ENCODE results near the gene ARMC5.
"Not testable (repeated sequence)": the region's sequence is repeated elsewhere in the genome, so short reads cannot be mapped to it uniquely, and the experiment has no call there.

The ARMC5 gene

DNA sequence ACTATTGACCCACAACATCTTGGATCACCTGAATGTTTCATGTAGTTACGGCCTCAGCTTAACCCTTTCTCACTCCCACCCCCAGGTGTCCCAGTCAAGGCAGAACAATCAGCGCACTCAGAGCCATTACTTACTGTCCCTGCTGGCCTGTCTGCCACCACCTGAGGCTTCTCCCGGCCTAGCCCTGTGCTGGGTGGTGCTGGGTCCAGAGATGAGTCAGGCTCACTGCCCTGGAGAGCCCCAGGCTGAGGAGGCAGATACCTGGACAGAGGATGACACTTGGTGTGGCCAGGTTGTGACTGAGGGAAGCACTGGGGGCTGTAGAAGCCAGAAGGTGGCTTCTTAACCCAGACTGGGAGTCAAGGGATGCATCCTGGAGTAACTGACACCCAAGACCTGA, 19.7 kb downstream of the ARMC5 start:
- H3K36me3 ChIP-seq (ENCODE audit: control insufficient read depth, insufficient read depth, low read length): peaks cover 7% of the 10 kb centered on the region
- H3K4me3 ChIP-seq (ENCODE audit: low read length): no peak overlapping the region
- no peaks in the 10 kb centered on the region for H3K27me3 ChIP-seq (ENCODE audit: control insufficient read depth, insufficient read depth, low read length)
- peaks cover 9% of the 10 kb centered on the region for H3K4me1 ChIP-seq (ENCODE audit: control insufficient read depth, insufficient read depth, low read length)
- H3K27ac ChIP-seq (ENCODE audit: low read depth, low read length): no peak overlapping the region
- no peak overlapping the region for H3K9ac ChIP-seq (ENCODE audit: low read length)

DNA sequence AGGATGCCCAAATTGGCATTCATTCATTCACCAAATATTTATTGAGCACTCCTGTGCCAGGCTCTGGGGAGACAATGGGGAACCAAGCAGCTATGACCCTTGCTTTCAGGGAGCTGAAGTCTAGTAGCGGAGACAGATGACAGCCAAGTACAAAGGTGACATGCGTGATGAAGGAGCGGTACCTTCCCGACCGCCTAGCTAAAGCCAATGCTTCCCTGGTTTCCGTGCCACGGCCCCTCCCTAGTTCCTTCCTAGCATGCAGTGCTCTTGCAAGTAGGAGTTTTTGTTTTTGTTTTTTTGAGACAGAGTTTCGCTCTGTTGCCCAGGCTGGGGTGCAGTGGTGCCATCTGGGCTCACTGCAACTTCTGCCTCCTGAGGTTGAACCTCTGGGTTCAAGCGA, 20.4 kb downstream of the ARMC5 start:
- no peak overlapping the region for H3K27ac ChIP-seq (ENCODE audit: low read depth, low read length)
- peaks cover 4% of the 10 kb centered on the region for H3K36me3 ChIP-seq (ENCODE audit: control insufficient read depth, insufficient read depth, low read length)
- H3K9ac ChIP-seq (ENCODE audit: low read length): no peak overlapping the region
- H3K27me3 ChIP-seq (ENCODE audit: control insufficient read depth, insufficient read depth, low read length): no peaks in the 10 kb centered on the region
- H3K4me3 ChIP-seq (ENCODE audit: low read length): no peak overlapping the region
- peaks cover 8% of the 10 kb centered on the region for H3K4me1 ChIP-seq (ENCODE audit: control insufficient read depth, insufficient read depth, low read length)

DNA sequence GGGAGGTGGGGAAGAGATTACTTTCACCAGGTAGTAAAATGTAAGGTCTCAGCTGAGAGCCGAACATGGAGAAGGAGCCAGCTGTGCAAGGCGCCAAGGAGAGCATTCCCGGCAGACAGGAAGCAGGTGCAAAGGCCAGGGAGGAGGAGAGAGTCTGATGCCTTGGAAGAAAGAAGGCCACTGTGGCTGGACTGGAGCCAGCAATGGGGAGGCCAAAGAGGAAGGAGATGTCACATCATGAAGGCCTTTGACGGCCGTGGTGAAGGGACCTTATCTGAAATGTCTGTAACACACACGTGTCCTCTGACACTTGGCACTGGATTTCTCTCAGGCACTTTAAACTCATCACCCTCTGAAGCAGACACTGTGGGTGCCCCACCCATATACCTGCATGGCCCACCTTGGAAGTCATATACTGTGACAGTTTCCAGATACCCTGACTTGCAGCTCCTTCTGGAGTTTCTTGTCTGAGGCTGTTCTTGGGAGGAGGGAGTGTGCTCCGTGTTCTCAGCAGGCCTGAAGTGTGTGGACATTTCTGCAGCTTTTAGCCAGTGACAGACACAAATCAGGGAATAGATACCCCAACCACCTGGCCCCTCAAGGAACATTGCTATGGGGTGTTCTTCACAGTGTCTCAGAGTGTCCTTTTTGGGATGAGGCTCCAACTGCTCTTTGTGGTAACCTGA, 21.7 kb downstream of the ARMC5 start:
- H3K27ac ChIP-seq (ENCODE audit: low read depth, low read length): no peak overlapping the region
- H3K27me3 ChIP-seq (ENCODE audit: control insufficient read depth, insufficient read depth, low read length): peaks cover 2% of the 10 kb centered on the region
- H3K36me3 ChIP-seq (ENCODE audit: control insufficient read depth, insufficient read depth, low read length): no peaks in the 10 kb centered on the region
- no peak overlapping the region for H3K4me3 ChIP-seq (ENCODE audit: low read length)
- H3K4me1 ChIP-seq (ENCODE audit: control insufficient read depth, insufficient read depth, low read length): peaks cover 3% of the 10 kb centered on the region
- no peak overlapping the region for H3K9ac ChIP-seq (ENCODE audit: low read length)

DNA sequence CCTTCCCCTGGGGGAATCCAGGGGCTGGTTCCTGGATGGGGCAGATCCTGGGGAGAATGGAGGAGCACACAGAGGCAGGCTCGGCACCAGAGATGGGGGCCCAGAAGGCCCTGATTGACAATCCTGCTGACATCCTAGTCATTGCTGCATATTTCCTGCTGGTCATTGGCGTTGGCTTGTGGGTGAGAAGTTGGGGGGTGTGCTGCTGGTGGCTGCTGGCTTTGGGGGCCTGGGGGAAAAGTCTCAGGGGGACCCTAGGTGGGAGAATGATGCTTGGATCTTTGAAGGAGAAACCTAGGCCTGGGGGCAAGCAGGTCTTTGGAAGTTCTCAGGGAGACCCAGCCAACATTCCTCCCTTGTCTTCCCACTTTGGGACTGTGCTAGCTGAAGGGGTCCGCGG, 23.8 kb downstream of the ARMC5 start, which contains the start of gene SLC5A2:
Gene SLC5A2 (plus strand): TSS at position 43 of the 400 bp plus-strand sequence. CDS start 14 bp downstream, at position 57.
- Histone ChIP-seq H3K4me3 (ENCODE audit: low read length) (no peak within 1 kb of the TSS), H3K36me3 (ENCODE audit: control insufficient read depth, insufficient read depth, low read length) (no peaks in the 10 kb centered on the region), H3K4me1 (ENCODE audit: control insufficient read depth, insufficient read depth, low read length) (peaks cover 1% of the 10 kb centered on the region), H3K27me3 (ENCODE audit: control insufficient read depth, insufficient read depth, low read length) (peaks cover 2% of the 10 kb centered on the region), H3K9ac (ENCODE audit: low read length) (no peak within 1 kb of the TSS), H3K27ac (ENCODE audit: low read depth, low read length) (no peak within 1 kb of the TSS)

DNA sequence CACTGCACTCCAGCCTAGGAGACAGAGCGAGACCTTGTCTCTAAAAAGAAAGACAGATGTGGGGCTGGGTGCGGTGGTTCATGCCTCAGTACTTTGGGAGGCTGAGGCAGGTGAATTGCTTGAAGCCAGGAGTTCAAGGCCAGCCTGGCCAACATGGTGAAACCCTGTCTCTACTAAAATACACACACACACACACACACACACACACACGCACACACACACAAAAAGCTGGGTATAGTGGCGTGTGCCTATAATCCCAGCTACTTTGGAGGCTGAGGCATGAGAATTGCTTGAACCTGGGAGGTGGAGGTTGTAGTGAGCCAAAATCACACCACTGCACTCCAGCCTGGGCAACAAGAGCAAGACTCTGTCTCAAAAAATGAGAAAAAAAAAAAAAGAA, 24.7 kb downstream of the ARMC5 start:
- H3K27ac ChIP-seq (ENCODE audit: low read depth, low read length); H3K4me3 ChIP-seq (ENCODE audit: low read length); H3K4me1 ChIP-seq (ENCODE audit: control insufficient read depth, insufficient read depth, low read length); H3K27me3 ChIP-seq (ENCODE audit: control insufficient read depth, insufficient read depth, low read length); H3K36me3 ChIP-seq (ENCODE audit: control insufficient read depth, insufficient read depth, low read length); H3K9ac ChIP-seq (ENCODE audit: low read length): not testable (repeated sequence)

DNA sequence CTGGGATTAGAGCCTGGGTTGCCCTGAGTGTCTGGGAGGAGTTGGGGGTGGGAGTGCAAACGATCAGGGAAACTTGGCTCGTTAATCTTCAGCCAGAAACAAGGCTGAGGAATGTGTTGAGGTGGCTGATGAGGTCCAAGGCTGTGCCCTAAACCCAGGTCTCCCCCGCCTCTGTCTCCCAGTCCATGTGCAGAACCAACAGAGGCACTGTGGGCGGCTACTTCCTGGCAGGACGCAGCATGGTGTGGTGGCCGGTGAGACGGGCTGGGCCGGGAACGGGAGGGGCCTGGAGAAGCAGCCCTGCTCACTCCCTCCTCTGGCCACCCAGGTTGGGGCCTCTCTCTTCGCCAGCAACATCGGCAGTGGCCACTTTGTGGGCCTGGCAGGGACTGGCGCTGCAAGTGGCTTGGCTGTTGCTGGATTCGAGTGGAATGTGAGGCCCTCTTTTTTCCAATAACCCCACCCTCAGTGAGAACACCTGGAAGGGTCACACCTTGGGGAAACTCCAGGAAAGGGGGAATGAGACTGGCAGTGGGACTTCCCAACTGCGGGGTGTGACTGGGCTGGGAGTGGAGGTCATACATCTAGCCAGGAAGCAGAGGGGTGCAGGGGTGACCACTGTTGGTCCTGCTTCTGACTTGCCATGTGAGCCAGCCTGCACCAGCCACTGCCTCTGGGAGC, 25.3 kb downstream of the ARMC5 start:
- H3K36me3 ChIP-seq (ENCODE audit: control insufficient read depth, insufficient read depth, low read length): no peaks in the 10 kb centered on the region
- H3K27me3 ChIP-seq (ENCODE audit: control insufficient read depth, insufficient read depth, low read length): peaks cover 2% of the 10 kb centered on the region
- no peak overlapping the region for H3K4me3 ChIP-seq (ENCODE audit: low read length)
- H3K27ac ChIP-seq (ENCODE audit: low read depth, low read length): no peak overlapping the region
- H3K4me1 ChIP-seq (ENCODE audit: control insufficient read depth, insufficient read depth, low read length): peaks cover 5% of the 10 kb centered on the region
- no peak overlapping the region for H3K9ac ChIP-seq (ENCODE audit: low read length)

DNA sequence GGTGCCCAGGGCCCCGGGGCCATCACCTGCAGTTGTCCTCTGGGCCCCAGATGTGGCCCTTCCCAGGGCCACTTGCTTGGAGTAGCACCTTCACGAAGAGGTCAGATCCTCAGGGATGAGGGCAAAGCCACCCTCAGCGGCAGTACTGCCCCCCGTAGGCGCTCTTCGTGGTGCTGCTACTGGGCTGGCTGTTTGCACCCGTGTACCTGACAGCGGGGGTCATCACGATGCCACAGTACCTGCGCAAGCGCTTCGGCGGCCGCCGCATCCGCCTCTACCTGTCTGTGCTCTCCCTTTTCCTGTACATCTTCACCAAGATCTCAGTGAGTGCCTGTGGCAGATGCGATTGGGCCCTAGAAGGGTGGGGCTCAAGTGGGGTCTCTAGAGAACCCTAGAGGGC, 26.3 kb downstream of the ARMC5 start:
- Histone ChIP-seq H3K27me3 (ENCODE audit: control insufficient read depth, insufficient read depth, low read length) (peaks cover 2% of the 10 kb centered on the region), H3K27ac (ENCODE audit: low read depth, low read length) (no peak overlapping the region)

DNA sequence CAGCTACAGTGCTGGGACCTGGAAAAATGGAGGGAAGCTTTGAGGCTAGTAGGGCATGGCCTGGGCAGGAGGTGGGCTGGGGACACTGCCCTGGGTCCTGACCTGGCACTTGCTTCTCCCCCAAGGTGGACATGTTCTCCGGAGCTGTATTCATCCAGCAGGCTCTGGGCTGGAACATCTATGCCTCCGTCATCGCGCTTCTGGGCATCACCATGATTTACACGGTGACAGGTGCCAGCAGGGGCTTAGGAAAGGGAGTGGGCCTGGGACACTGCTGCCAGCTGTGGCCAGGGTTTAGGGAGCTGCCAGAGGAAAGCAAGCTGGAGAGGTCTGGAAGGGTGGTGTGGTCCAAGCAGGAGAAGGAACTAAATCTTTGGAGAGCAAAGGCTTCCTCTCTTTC, 26.7 kb downstream of the ARMC5 start:
- no peaks in the 10 kb centered on the region for H3K36me3 ChIP-seq (ENCODE audit: control insufficient read depth, insufficient read depth, low read length)
- H3K27me3 ChIP-seq (ENCODE audit: control insufficient read depth, insufficient read depth, low read length): peaks cover 2% of the 10 kb centered on the region
- peaks cover 5% of the 10 kb centered on the region for H3K4me1 ChIP-seq (ENCODE audit: control insufficient read depth, insufficient read depth, low read length)
- no peak overlapping the region for H3K4me3 ChIP-seq (ENCODE audit: low read length)
- H3K27ac ChIP-seq (ENCODE audit: low read depth, low read length): no peak overlapping the region
- H3K9ac ChIP-seq (ENCODE audit: low read length): no peak overlapping the region

More for the DNA sequence above, 26.3 kb downstream of the ARMC5 start:
- Histone ChIP-seq H3K36me3 (ENCODE audit: control insufficient read depth, insufficient read depth, low read length) (no peaks in the 10 kb centered on the region), H3K4me1 (ENCODE audit: control insufficient read depth, insufficient read depth, low read length) (peaks cover 5% of the 10 kb centered on the region), H3K9ac (ENCODE audit: low read length) (no peak overlapping the region), H3K4me3 (ENCODE audit: low read length) (no peak overlapping the region)

DNA sequence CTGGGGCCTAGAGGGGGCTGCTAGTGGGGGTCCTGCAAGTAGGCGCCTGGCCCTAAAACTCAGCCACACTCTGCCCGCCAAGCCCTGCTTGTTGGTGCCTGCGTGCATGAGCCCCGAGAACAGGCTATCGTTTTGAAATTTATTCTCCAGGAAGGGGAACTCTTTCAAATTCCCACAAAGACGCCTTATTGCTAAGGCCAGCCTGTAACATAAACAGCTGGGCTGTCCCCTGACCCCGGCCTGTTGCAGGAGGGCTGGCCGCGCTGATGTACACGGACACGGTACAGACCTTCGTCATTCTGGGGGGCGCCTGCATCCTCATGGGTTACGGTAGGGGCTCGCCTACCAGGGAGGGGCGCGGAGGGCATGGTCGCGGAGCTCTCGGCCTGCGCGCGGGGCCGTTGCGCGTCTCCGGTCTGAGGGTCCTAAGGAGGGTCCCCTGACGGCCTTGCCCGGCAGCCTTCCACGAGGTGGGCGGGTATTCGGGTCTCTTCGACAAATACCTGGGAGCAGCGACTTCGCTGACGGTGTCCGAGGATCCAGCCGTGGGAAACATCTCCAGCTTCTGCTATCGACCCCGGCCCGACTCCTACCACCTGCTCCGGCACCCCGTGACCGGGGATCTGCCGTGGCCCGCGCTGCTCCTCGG, 27.9 kb downstream of the ARMC5 start:
- Histone ChIP-seq H3K27ac (ENCODE audit: low read depth, low read length) (no peak overlapping the region), H3K27me3 (ENCODE audit: control insufficient read depth, insufficient read depth, low read length) (peaks cover 2% of the 10 kb centered on the region)

DNA sequence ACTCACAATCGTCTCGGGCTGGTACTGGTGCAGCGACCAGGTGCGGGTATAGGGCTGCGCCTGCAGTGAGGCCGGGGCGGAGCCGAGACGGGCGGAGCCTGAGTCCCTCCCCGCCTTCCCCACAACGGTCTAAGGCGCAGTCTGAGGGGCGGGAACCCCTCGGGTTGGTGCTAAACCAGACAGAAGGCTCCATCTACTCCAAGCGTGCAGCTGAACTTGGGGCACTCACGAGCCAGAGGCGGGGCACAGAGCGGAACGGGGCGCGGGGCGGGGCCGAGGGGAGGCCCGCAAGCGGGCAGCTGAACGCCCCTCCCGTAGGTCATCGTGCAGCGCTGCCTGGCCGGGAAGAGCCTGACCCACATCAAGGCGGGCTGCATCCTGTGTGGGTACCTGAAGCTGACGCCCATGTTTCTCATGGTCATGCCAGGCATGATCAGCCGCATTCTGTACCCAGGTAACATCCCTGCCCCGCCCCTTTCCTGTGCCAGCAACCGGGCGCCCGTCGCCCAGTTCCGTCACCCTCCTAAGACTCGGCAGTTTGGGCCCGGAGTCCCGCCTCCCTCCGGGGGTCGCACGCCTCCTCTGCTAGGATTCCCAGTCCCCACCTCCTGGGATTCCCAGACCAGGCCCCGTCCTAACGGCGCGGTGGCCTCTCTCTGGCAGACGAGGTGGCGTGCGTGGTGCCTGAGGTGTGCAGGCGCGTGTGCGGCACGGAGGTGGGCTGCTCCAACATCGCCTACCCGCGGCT, 28.6 kb downstream of the ARMC5 start:
- peaks cover 2% of the 10 kb centered on the region for H3K36me3 ChIP-seq (ENCODE audit: control insufficient read depth, insufficient read depth, low read length)
- H3K27me3 ChIP-seq (ENCODE audit: control insufficient read depth, insufficient read depth, low read length): peaks cover 2% of the 10 kb centered on the region
- peaks cover 5% of the 10 kb centered on the region for H3K4me1 ChIP-seq (ENCODE audit: control insufficient read depth, insufficient read depth, low read length)
- H3K27ac ChIP-seq (ENCODE audit: low read depth, low read length): no peak overlapping the region
- peak overlapping the region; percentile 63 for H3K4me3 ChIP-seq (ENCODE audit: low read length)
- H3K9ac ChIP-seq (ENCODE audit: low read length): no peak overlapping the region

More for the DNA sequence above, 27.9 kb downstream of the ARMC5 start:
- Histone ChIP-seq H3K4me3 (ENCODE audit: low read length) (peak overlapping the region; percentile 63), H3K4me1 (ENCODE audit: control insufficient read depth, insufficient read depth, low read length) (peaks cover 5% of the 10 kb centered on the region), H3K9ac (ENCODE audit: low read length) (no peak overlapping the region), H3K36me3 (ENCODE audit: control insufficient read depth, insufficient read depth, low read length) (no peaks in the 10 kb centered on the region)

DNA sequence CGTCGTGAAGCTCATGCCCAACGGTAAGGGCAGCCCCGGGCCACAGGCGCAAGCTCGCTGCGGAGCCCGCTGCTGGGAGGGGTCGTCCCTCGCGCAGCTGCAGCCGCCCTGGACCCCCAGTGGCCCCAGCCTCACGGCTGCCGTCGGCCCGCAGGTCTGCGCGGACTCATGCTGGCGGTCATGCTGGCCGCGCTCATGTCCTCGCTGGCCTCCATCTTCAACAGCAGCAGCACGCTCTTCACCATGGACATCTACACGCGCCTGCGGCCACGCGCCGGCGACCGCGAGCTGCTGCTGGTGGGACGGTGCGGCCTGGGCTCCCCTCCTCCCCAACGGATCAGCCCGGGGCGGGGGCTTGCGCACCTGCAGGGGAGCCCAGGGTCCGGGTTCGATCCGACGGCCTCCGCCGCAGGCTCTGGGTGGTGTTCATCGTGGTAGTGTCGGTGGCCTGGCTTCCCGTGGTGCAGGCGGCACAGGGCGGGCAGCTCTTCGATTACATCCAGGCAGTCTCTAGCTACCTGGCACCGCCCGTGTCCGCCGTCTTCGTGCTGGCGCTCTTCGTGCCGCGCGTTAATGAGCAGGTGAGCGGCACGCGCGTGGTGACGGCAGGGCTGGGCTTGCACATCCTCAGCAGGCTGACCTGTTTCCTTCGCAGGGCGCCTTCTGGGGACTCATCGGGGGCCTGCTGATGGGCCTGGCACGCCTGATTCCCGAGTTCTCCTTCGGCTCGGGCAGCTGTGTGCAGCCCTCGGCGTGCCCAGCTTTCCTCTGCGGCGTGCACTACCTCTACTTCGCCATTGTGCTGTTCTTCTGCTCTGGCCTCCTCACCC, 29.4 kb downstream of the ARMC5 start:
- H3K9ac ChIP-seq (ENCODE audit: low read length): no peak overlapping the region
- peaks cover 2% of the 10 kb centered on the region for H3K27me3 ChIP-seq (ENCODE audit: control insufficient read depth, insufficient read depth, low read length)
- peaks cover 9% of the 10 kb centered on the region for H3K36me3 ChIP-seq (ENCODE audit: control insufficient read depth, insufficient read depth, low read length)
- H3K4me1 ChIP-seq (ENCODE audit: control insufficient read depth, insufficient read depth, low read length): peaks cover 5% of the 10 kb centered on the region
- no peak overlapping the region for H3K27ac ChIP-seq (ENCODE audit: low read depth, low read length)
- H3K4me3 ChIP-seq (ENCODE audit: low read length): peak overlapping the region; percentile 63

DNA sequence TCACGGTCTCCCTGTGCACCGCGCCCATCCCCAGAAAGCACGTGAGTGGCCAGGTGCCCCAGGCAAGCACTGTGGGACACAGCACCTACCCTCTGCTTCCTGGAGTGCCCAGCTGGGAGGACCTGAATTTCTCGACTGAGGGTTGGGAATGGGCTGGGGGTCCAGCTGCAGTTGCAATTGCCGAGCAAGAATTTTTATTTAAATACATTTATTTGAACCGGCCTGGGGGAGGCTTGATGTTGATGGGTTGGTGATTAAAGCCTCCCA, 29.9 kb downstream of the ARMC5 start:
- H3K27me3 ChIP-seq (ENCODE audit: control insufficient read depth, insufficient read depth, low read length): peaks cover 2% of the 10 kb centered on the region
- no peak overlapping the region for H3K27ac ChIP-seq (ENCODE audit: low read depth, low read length)
- peaks cover 9% of the 10 kb centered on the region for H3K36me3 ChIP-seq (ENCODE audit: control insufficient read depth, insufficient read depth, low read length)
- H3K4me1 ChIP-seq (ENCODE audit: control insufficient read depth, insufficient read depth, low read length): peaks cover 5% of the 10 kb centered on the region
- no peak overlapping the region for H3K4me3 ChIP-seq (ENCODE audit: low read length)
- H3K9ac ChIP-seq (ENCODE audit: low read length): no peak overlapping the region
